Stimulated activated CD4-positive, alpha-beta T cell treated with anti-CD3 and anti-CD28 coated beads, TNF-alpha, amount 100 ng/mL, for 48 hours (primary cell): ENCODE data around the gene SBNO2.
"Not testable (repeated sequence)": the region's sequence is repeated elsewhere in the genome, so short reads cannot be mapped to it uniquely, and the experiment has no call there.

Source experiments
- DNase-seq, 3 donors: peaks; one replicate each; pipeline ENCODE4 v3.0.0-alpha.2; 2020; ENCODE audit warnings: low read depth in 3 of 3

Gene SBNO2

GRCh38 chr19:1210227-1210538 lies 36.1 kb upstream of the SBNO2 start:
- DNase-seq, result no peak

- DNase-seq, result not testable (repeated sequence)
Observed at GRCh38 chr19:1208830-1209229, 34.8 kb upstream of the SBNO2 start.

DNA sequence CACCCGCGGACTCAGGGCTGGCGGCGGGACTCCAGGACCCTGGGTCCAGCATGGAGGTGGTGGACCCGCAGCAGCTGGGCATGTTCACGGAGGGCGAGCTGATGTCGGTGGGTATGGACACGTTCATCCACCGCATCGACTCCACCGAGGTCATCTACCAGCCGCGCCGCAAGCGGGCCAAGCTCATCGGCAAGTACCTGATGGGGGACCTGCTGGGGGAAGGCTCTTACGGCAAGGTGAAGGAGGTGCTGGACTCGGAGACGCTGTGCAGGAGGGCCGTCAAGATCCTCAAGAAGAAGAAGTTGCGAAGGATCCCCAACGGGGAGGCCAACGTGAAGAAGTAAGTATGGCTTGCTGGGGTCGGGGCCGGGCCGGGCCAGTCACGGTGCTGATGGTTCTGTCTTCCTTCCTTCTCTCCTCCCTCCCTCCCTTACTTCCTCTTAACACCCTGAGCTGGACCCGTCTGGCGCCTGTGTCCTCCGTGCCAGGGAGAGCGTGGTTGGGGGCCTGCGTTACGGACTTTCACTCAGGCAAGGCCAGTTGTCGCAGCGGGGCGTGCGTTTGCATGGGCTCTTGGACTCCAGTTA lies 32.9 kb upstream of the SBNO2 start:
- no peak for DNase-seq

DNA sequence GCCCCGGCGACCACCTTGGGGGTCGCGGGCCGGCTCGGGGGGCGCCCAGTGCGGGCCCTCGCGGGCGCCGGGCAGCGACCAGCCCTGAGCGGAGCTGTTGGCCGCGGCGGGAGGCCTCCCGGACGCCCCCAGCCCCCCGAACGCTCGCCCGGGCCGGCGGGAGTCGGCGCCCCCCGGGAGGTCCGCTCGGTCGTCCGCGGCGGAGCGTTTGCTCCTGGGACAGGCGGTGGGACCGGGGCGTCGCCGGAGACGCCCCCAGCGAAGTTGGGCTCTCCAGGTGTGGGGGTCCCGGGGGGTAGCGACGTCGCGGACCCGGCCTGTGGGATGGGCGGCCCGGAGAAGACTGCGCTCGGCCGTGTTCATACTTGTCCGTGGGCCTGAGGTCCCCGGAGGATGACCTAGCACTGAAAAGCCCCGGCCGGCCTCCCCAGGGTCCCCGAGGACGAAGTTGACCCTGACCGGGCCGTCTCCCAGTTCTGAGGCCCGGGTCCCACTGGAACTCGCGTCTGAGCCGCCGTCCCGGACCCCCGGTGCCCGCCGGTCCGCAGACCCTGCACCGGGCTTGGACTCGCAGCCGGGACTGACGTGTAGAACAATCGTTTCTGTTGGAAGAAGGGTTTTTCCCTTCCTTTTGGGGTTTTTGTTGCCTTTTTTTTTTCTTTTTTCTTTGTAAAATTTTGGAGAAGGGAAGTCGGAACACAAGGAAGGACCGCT lies 32.2 kb upstream of the SBNO2 start:
- no peak for DNase-seq

GRCh38 chr19:1205114-1206099 lies 31.3 kb upstream of the SBNO2 start, which contains the start of gene STK11:
Gene STK11 (plus strand): TSS chr19:1205778. CDS start chr19:1206914, 1,136 bp downstream.
- peak; percentile 98 to 99 (median 99) for DNase-seq

GRCh38 chr19:1200614-1201013 lies 26.5 kb upstream of the SBNO2 start:
- DNase-seq, result not testable (repeated sequence)

- DNase-seq, result no peak
Observed at GRCh38 chr19:1199531-1199930, 25.5 kb upstream of the SBNO2 start.

- DNase-seq, result peak in 2 of 3 donors; percentile 54 to 68
Observed at GRCh38 chr19:1189419-1189818, 15.4 kb upstream of the SBNO2 start.

GRCh38 chr19:1183543-1184172 lies 9.6 kb upstream of the SBNO2 start:
- no peak for DNase-seq

DNA sequence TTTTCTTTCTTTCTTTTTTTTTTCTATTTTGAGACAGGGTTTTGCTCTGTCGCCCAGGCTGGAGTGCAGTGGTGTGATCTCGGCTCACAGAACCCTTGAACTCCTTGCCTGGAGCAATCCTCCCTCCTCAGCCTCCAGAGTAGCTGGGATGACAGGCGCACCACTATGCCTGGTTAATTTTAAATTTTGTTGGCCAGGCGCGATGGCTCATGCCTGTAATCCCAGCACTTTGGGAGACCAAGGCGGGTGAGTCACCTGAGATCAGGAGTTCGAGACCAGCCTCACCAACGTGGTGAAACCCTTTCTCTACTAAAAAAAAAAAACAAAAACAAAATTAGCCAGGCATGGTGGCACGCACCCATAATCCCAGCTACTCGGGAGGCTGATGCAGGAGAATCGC lies 8.7 kb upstream of the SBNO2 start:
- DNase-seq, result no peak

- DNase-seq, result no peak
Observed at GRCh38 chr19:1182068-1182467, 8.0 kb upstream of the SBNO2 start.

DNA sequence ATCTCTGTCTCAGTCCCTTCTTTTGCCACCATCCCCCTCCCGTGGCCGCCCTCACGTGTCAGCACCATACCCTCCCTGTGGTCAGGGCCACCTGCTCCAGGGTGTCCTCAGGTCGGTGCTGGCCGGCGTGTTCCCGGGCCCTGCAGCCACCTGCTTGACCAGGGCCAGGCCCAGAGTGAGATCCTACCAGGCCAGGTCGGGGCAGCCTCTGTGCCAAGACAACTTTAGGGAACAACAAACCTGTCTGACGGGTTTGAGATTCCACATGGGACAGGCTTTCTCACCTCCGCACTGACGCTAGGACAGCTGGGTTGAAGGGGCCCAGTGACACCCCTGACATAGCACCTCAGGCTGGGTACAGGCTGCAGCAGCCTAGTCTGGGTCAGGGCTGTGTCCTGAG lies 7.5 kb upstream of the SBNO2 start:
- DNase-seq, result no peak

DNA sequence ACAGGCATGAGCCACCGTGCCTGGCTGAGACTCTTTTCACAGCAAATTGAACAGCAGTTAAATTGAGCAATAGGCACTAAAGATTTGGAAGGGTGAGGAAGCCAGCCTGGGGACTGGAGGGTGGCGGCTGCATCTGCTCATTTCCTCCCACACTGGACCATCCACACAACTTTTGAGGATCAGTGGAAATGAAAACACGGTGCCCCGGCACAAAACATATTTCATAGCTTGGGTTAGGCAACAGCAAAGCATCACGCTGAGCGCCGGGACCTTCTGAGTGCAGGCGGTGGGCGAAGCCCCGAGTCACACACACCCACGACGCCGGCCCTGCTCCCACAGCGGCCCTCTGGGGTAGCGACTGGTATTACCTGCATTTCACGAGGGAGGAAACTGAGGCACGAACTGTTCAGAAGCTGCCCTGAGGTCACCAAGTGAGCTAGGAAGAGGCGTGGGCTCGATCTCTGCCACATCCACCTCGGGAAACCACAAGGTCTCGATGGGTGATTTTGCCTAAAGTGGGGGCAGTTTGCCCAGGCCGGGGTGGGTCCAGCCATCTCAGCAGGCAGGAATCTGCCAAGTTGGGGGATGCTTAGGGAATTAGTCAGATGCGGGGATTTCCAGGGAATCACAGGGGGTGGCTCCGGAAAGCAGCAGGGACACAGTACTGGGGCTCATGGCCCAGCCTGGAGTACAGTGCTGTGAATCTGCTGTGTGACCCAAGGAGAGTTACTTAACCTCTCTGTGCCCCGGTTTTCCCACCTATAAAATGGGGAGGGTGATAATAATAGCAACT lies 3.5 kb upstream of the SBNO2 start:
- no peak for DNase-seq

DNA sequence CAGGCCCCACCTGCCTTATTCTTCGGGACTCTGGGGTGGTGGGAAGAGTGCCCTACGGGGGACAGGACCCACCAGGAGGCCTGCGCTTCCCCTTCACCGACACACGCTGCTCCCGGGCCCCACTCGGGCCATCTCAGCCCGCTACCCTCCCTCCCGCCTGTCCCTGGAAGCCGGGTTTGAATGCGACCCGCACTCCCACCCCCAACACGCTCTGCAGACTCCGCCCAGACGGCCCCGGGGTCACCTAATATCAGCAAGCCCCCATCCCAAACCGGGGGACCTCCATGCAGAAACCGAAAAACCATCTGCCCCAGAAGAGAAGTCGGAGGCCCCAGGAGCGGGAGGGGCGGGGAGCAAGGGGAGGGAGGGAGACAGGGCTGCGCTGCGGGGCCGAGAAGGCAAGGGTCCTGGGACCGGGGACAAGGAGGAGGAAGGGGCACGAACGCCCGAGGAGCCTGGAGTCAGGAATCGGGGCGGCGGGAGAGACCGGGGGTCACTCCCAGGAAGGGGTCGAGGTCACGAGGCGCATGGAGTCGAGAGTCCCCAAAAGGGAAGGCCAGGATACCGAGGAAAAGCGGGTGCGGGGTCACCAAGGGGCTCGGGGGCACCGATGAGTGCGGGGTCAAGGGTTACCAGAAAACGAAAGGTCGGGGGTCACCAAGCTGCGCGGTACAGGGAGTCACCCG lies 766 bp downstream of the SBNO2 start:
- no peak for DNase-seq

- no peak for DNase-seq
Observed at GRCh38 chr19:1172353-1173158, 1.5 kb downstream of the SBNO2 start.

DNA sequence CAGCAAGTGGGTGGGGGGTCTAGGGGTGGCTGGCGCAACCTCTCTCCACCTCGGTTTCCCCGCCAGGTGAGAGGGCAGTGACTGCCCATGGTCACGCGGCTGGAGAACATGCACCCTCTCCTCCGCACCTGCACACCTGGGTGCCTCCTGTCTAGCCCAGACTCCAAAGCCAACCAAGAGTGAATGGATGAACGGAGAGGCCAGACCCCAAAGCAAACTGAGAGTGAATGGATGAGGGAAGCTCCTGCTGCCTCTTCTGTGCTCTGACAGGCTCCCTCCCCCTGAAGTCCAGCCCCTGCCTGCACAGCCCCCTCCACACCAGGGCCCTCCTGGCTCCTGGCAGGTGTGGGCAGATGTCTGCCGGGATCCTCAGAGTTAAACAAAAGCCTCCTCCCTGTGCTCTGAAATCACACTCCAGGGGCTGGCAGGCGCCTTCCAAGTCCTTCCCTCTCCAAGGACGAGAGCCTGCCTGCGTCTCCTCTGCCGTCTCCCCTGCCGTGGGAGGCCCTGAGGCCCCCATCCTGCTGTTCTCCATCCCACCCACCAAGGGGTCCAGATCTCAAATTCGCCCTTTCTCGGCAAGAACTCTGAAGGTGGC lies 2.2 kb downstream of the SBNO2 start:
- DNase-seq, result no peak

- no peak for DNase-seq
Observed at GRCh38 chr19:1170938-1171754, 2.9 kb downstream of the SBNO2 start.
